Neuronal stem cell (in vitro differentiated cells): ENCODE results near the gene ZSWIM6.

Experiments
- DNase-seq: peaks from one replicate; pipeline ENCODE4 v3.0.0-alpha.2; 2013; ENCODE audit warnings: low spot score
- H2AFZ ChIP-seq: one replicate; pipeline ENCODE4 v1.6.1; 2013; ENCODE audit warnings: mild to moderate bottlenecking, low read length, inconsistent platforms
- H2AK5ac ChIP-seq: 2 replicates; pipeline ENCODE4 v1.6.1; 2013; ENCODE audit warnings: low read depth, mild to moderate bottlenecking, inconsistent platforms, low read length, moderate library complexity, mixed read lengths
- H2BK120ac ChIP-seq: 2 replicates; pipeline ENCODE4 v1.6.1; 2013; ENCODE audit warnings: low read depth, mild to moderate bottlenecking, inconsistent platforms, low read length, moderate library complexity, mixed read lengths
- H2BK12ac ChIP-seq: one replicate; pipeline ENCODE4 v1.6.1; 2013; ENCODE audit warnings: low read length, inconsistent platforms
- H2BK15ac ChIP-seq: 2 replicates; pipeline ENCODE4 v1.6.1; 2013; ENCODE audit warnings: mild to moderate bottlenecking, low read length, inconsistent platforms, mixed read lengths
- H2BK5ac ChIP-seq: one replicate; pipeline ENCODE4 v1.6.1; 2013; ENCODE audit warnings: inconsistent platforms, mild to moderate bottlenecking, low read length, moderate library complexity
- H3K14ac ChIP-seq: one replicate; pipeline ENCODE4 v1.6.1; 2013; ENCODE audit warnings: low read length, inconsistent platforms
- H3K18ac ChIP-seq: 2 replicates; pipeline ENCODE4 v1.6.1; 2013; ENCODE audit warnings: low read length, inconsistent platforms
- H3K23ac ChIP-seq: 2 replicates; pipeline ENCODE4 v1.6.1; 2013; ENCODE audit warnings: low read depth, mild to moderate bottlenecking, mixed read lengths, low read length, inconsistent platforms; ENCODE audit not compliant: poor library complexity
- H3K27ac ChIP-seq: replicated peaks from 3 replicates; pipeline ENCODE4 v1.5.1; 2013; ENCODE audit warnings: low read length, inconsistent platforms
- H3K27me3 ChIP-seq, 3 experiments: 2 replicates each; pipeline ENCODE4 v1.6.1; 2013; ENCODE audit warnings: low read length in 3 of 3, mild to moderate bottlenecking in 2 of 3, inconsistent platforms in 1 of 3, low read depth in 1 of 3, mixed read lengths in 1 of 3, moderate library complexity in 1 of 3; ENCODE audit not compliant: control insufficient read depth in 3 of 3, insufficient read depth in 3 of 3
- H3K36me3 ChIP-seq, 2 donors: replicated peaks in 1 of 2; 2 replicates each; pipeline ENCODE4 v1.6.1; 2013; ENCODE audit warnings: low read length in 2 of 2; ENCODE audit not compliant: control insufficient read depth in 2 of 2, insufficient read depth in 2 of 2
- H3K4ac ChIP-seq: 2 replicates; pipeline ENCODE4 v1.6.1; 2013; ENCODE audit warnings: inconsistent platforms, mild to moderate bottlenecking, low read length, moderate library complexity
- H3K4me1 ChIP-seq, 2 donors: 1 replicate in 1 of 2; 2 replicates in 1 of 2; pipeline ENCODE4 v1.6.1; 2013; ENCODE audit warnings: low read length in 2 of 2, low read depth in 1 of 2; ENCODE audit not compliant: control insufficient read depth in 2 of 2, insufficient read depth in 1 of 2
- H3K4me2 ChIP-seq: one replicate; pipeline ENCODE4 v1.6.1; 2013; ENCODE audit warnings: mild to moderate bottlenecking, low read length, inconsistent platforms; ENCODE audit not compliant: insufficient read depth, poor library complexity, severe bottlenecking
- H3K4me3 ChIP-seq, 2 donors: 2 replicates each; pipeline ENCODE4 v1.5.1; 2013; ENCODE audit warnings: low read length in 2 of 2, mild to moderate bottlenecking in 2 of 2, inconsistent platforms in 1 of 2, moderate library complexity in 1 of 2
- H3K79me1 ChIP-seq: one replicate; pipeline ENCODE4 v1.6.1; 2013; ENCODE audit warnings: low read depth, mild to moderate bottlenecking, inconsistent platforms, low read length, moderate library complexity
- H3K9ac ChIP-seq: one replicate; pipeline ENCODE4 v1.6.1; 2013; ENCODE audit warnings: mild to moderate bottlenecking, low read depth, low read length, inconsistent platforms; ENCODE audit not compliant: poor library complexity
- H3K9me3 ChIP-seq, 2 donors: replicated peaks in 1 of 2; 2 replicates each; pipeline versions ENCODE3 to v1.6.1; 2013; ENCODE audit warnings: low read length in 2 of 2, mild to moderate bottlenecking in 2 of 2, inconsistent platforms in 1 of 2, low read depth in 1 of 2, mixed read lengths in 1 of 2, moderate library complexity in 1 of 2; ENCODE audit not compliant: control insufficient read depth in 2 of 2, insufficient read depth in 1 of 2
- H4K8ac ChIP-seq: one replicate; pipeline ENCODE4 v1.6.1; 2013; ENCODE audit warnings: low read depth, mild to moderate bottlenecking, inconsistent platforms, low read length, moderate library complexity
- H4K91ac ChIP-seq: one replicate; pipeline ENCODE4 v1.6.1; 2013; ENCODE audit warnings: low read length, low read depth, mild to moderate bottlenecking, inconsistent platforms; ENCODE audit not compliant: poor library complexity
- WGBS, 2 donors: extraction: QIAGEN DNeasy Blood & Tissue Kit; methylation state at CpG; one replicate each; pipeline ENCODE4 v1.1.7; 2013; ENCODE audit warnings: missing lambda C conversion rate in 2 of 2, mixed read lengths in 1 of 2; ENCODE audit not compliant: insufficient read length in 2 of 2, insufficient replicate concordance in 1 of 2; ENCODE audit errors: extremely low coverage in 2 of 2; 5-methylcytosine and 5-hydroxymethylcytosine counted together

Gene ZSWIM6

DNA sequence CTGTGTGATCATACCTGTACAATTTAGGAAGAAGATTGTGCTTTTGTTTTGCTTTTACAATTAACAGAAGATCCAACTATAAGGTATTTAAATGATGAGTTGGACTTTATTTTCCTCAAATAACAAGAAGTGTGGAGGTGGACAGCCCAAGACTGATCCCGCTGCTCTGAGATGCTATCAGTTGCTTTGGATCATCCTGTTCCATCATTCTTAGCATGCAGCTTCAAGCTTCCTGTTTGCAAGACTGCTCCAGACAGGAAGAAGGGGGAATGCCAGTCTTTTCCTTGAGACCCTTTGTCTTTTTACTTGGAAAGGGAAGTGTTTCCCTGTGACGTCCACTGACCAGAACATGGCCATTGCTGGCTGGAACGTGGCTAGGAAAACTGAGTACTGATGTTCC is 250.8 kb downstream of the ZSWIM6 start:
- Histone ChIP-seq H2BK120ac (no peak overlapping the region), H3K36me3 (no peaks in the 10 kb centered on the region), H2BK5ac (no peak overlapping the region), H3K27ac (no peak overlapping the region), H3K4me3 (no peak overlapping the region), H3K9me3 (peaks cover 0 to 13% of the 10 kb centered on the region in 2 donors), H2AFZ (peak overlapping the region; percentile 13), H2AK5ac (no peak overlapping the region), H3K4me1 (peaks cover 0 to 9% of the 10 kb centered on the region in 2 donors), H3K18ac (no peak overlapping the region), H4K8ac (no peak overlapping the region), H2BK15ac (no peak overlapping the region), H3K27me3 (no peaks in the 10 kb centered on the region), H3K79me1 (no peaks in the 10 kb centered on the region), H2BK12ac (no peak overlapping the region), H4K91ac (no peak overlapping the region), H3K23ac (no peak overlapping the region), H3K4me2 (no peak overlapping the region), H3K9ac (no peak overlapping the region), H3K14ac (no peak overlapping the region), H3K4ac (no peak overlapping the region)
- no peak for DNase-seq
- no CpG with 5 or more reads among the region's 3 CpGs for WGBS, 2 donors

DNA sequence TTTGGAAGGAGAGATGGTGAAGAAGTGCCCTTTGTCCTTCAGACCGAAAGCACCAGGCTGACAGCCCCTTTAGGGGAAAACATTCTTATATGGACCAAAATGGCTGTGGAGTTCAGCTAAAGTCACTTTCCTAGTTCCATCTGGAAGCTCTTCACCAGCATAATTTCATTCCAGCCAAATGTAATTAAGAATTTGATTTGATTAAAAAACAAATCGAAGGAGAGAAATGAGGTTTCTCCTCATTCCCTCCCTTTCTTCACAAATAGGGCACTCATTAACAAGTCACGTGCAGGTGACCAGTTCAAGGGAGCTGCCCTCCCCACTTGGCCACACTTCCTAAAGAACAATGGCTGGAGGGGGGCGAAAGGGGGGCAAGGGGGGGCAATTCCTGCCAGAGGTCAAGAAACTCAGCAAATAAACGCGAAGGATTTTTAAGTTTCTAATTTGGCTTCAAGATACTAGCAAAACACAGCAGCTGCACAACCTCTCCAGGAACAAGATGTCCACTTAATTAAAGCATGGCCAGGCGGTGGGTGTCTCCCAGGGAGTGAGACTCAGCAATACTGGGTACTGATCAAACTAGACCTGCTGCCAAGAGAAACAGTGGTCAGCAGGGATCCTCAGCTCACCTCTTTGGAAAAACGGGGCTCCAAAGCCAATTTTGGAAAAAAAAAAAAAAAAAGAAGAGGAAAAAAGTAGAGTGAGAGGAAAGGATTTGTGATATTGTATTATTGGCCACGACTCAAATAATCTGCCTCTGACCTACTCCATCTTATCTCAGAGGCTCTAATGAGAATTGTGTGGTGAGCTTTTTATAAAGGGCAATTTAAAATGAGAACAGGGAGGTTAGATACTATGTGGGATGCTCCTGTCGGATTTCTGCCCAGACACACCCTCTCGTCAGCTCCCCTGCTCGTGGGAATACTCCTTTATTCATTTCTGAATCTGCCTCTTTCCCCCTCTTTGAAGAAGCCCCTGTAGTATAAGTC is 254.3 kb downstream of the ZSWIM6 start:
- H3K79me1 ChIP-seq = no peaks in the 10 kb centered on the region
- H2AK5ac ChIP-seq = no peak overlapping the region
- no peak for DNase-seq
- no peak overlapping the region for H3K4me2 ChIP-seq
- H2BK5ac ChIP-seq = no peak overlapping the region
- no peak overlapping the region for H3K27ac ChIP-seq
- H2BK12ac ChIP-seq = no peak overlapping the region
- H2BK15ac ChIP-seq = no peak overlapping the region
- peaks cover 0 to 9% of the 10 kb centered on the region in 2 donors for H3K4me1 ChIP-seq
- no peak overlapping the region for H4K8ac ChIP-seq
- H3K9ac ChIP-seq = no peak overlapping the region
- no peak overlapping the region for H4K91ac ChIP-seq
- no peak overlapping the region for H2BK120ac ChIP-seq
- no CpG with 5 or more reads among the region's 12 CpGs for WGBS, 2 donors
- no peaks in the 10 kb centered on the region for H3K36me3 ChIP-seq
- H3K23ac ChIP-seq = no peak overlapping the region
- peaks cover 0 to 13% of the 10 kb centered on the region in 2 donors for H3K9me3 ChIP-seq
- H3K4ac ChIP-seq = no peak overlapping the region
- H3K4me3 ChIP-seq = no peak overlapping the region
- H2AFZ ChIP-seq = peak overlapping the region; percentile 52
- H3K27me3 ChIP-seq = no peaks in the 10 kb centered on the region
- no peak overlapping the region for H3K14ac ChIP-seq
- no peak overlapping the region for H3K18ac ChIP-seq

DNA sequence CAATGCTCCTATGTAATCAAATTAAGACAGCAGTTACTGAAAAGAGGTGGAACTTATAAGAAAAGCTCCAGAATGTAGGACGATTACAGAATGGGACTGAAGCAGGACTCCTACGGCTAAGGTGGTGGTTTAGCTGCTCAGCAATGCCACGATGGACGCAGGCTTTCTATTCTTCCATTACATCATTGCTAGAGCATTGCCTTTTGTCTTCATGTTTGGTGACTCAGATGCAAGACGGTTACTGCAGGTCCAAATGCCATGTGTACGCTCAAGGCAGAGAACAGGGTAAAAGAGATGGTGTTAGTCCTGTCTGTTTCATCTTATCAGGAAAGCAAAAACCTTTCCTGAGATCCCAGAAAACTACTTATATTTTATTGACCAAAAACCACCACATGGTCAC is 255.1 kb downstream of the ZSWIM6 start:
- H3K4me3 ChIP-seq = peak overlapping the region in 1 of 2 donors; percentile 58
- peaks cover 0 to 9% of the 10 kb centered on the region in 2 donors for H3K4me1 ChIP-seq
- H3K79me1 ChIP-seq = no peaks in the 10 kb centered on the region
- no peak overlapping the region for H2BK5ac ChIP-seq
- DNase-seq = no peak
- H2AK5ac ChIP-seq = no peak overlapping the region
- no peaks in the 10 kb centered on the region for H3K36me3 ChIP-seq
- H3K9me3 ChIP-seq = peaks cover 0 to 13% of the 10 kb centered on the region in 2 donors
- peak overlapping the region; percentile 52 for H2AFZ ChIP-seq
- no CpG with 5 or more reads among the region's 6 CpGs for WGBS, 2 donors
- no peak overlapping the region for H3K4ac ChIP-seq
- no peak overlapping the region for H3K27ac ChIP-seq
- no peak overlapping the region for H2BK15ac ChIP-seq
- no peak overlapping the region for H3K14ac ChIP-seq
- no peak overlapping the region for H2BK12ac ChIP-seq
- H4K8ac ChIP-seq = no peak overlapping the region
- H4K91ac ChIP-seq = no peak overlapping the region
- H3K9ac ChIP-seq = no peak overlapping the region
- no peak overlapping the region for H2BK120ac ChIP-seq
- H3K27me3 ChIP-seq = no peaks in the 10 kb centered on the region
- no peak overlapping the region for H3K23ac ChIP-seq
- no peak overlapping the region for H3K18ac ChIP-seq
- H3K4me2 ChIP-seq = no peak overlapping the region

DNA sequence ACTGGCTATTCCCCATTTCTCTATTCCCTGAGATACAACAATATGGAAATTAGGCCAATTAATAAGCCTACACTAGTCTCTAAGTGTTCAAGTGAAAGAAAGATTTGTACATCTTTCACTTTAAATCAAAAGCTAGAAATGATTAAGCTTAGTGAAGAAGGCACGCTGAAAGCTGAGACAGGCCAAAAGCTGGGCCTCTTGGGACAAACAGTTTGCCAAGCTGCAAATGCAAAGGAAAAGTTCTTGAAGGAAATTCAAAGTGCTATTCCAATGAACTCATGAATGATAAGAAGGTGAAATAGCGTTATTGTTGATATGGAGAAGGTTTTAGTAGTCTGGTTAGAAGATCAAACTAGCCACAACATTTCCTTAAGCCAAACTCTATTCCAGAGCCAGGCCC is 256.2 kb downstream of the ZSWIM6 start:
- no peak overlapping the region for H2AFZ ChIP-seq
- H3K9ac ChIP-seq = no peak overlapping the region
- H2AK5ac ChIP-seq = no peak overlapping the region
- no peak overlapping the region for H4K91ac ChIP-seq
- no peak overlapping the region for H2BK15ac ChIP-seq
- H3K23ac ChIP-seq = no peak overlapping the region
- no peak overlapping the region for H3K4me3 ChIP-seq
- H3K79me1 ChIP-seq = no peaks in the 10 kb centered on the region
- H2BK120ac ChIP-seq = no peak overlapping the region
- no peak overlapping the region for H3K18ac ChIP-seq
- no peak overlapping the region for H3K14ac ChIP-seq
- no peaks in the 10 kb centered on the region for H3K27me3 ChIP-seq
- H4K8ac ChIP-seq = no peak overlapping the region
- H3K4ac ChIP-seq = no peak overlapping the region
- WGBS, 2 donors = no CpG with 5 or more reads among the region's 2 CpGs
- H3K27ac ChIP-seq = no peak overlapping the region
- no peaks in the 10 kb centered on the region for H3K4me1 ChIP-seq
- no peak for DNase-seq
- H3K36me3 ChIP-seq = no peaks in the 10 kb centered on the region
- H3K4me2 ChIP-seq = no peak overlapping the region
- H3K9me3 ChIP-seq = peaks cover 0 to 13% of the 10 kb centered on the region in 2 donors
- H2BK5ac ChIP-seq = no peak overlapping the region
- H2BK12ac ChIP-seq = no peak overlapping the region
